Upper lobe of left lung (tissue), 6 donors: ENCODE results near the gene OLFM2. TPM values are rescaled to one million over a fixed set of nuclear protein-coding genes. Genes with fewer than 3 reads are reported as not detected.

ENCODE experiments used
- ATAC-seq, 2 donors: fragments of 200-7000 bp; cut with Tn5 transposase; one replicate each; pipeline ENCODE4 v1.9.1; 2022; ENCODE audit warnings: mild to moderate bottlenecking in 2 of 2, moderate library complexity in 2 of 2; ENCODE audit not compliant: low FRiP score in 2 of 2
- DNase-seq, 2 donors: peaks; one replicate each; pipeline ENCODE4 v3.0.0-alpha.2; 2019 to 2020
- H3K27ac ChIP-seq, 4 donors: fragments of 200-600 bp; sonication (generic); one replicate each; pipeline ENCODE4 v1.5.1; 2016 to 2019
- H3K27me3 ChIP-seq, 4 donors: fragments of 200-600 bp; sonication (generic); one replicate each; pipeline ENCODE4 v1.5.1; 2017 to 2019
- H3K36me3 ChIP-seq, 4 donors: fragments of 200-600 bp; sonication (generic); one replicate each; pipeline ENCODE4 v1.5.1; 2016 to 2019
- H3K4me1 ChIP-seq, 4 donors: fragments of 200-600 bp; sonication (generic); one replicate each; pipeline ENCODE4 v1.5.1; 2018 to 2019
- H3K4me3 ChIP-seq, 4 donors: fragments of 200-600 bp; sonication (generic); one replicate each; pipeline ENCODE4 v1.5.1; 2017 to 2019; ENCODE audit warnings: mild to moderate bottlenecking in 2 of 4, moderate library complexity in 1 of 4
- H3K9me3 ChIP-seq, 4 donors: fragments of 200-600 bp; sonication (generic); one replicate each; pipeline ENCODE4 v1.5.1; 2018 to 2019
- EP300 ChIP-seq, 4 donors: sonication (generic); formaldehyde crosslinking; IDR thresholded peaks; one replicate each; pipeline ENCODE4 v1.5.1; 2017; ENCODE audit warnings: antibody characterized with exemption in 4 of 4, control low read depth in 2 of 4
- POLR2A ChIP-seq, 4 donors: fragments of 450-650 bp; IDR thresholded peaks; one replicate each; pipeline ENCODE4 v1.5.1; 2016 to 2017; ENCODE audit warnings: antibody characterized with exemption in 4 of 4, mild to moderate bottlenecking in 2 of 4
- POLR2AphosphoS5 ChIP-seq, 2 donors: sonication (generic); formaldehyde crosslinking; IDR thresholded peaks; one replicate each; pipeline ENCODE4 v1.5.1; 2017; ENCODE audit warnings: antibody characterized with exemption in 2 of 2
- WGBS, 2 donors: methylation state at CpG; one replicate each; pipeline ENCODE4 v1.1.5; 2017 to 2018; 5-methylcytosine and 5-hydroxymethylcytosine counted together
- small RNA-seq, 4 donors: library from RNA; depleted of rRNA; stranded (forward); fragments of <200 nt; gene quantifications; one replicate each; pipeline ENCODE3, GENCODE V24; 2016
- total RNA-seq, 6 donors: library from RNA; depleted of rRNA in 4 of 6; stranded (reverse); fragments of >200 nt in 4 of 6; gene quantifications; one replicate each; pipeline versions ENCODE4 v1.1.0 to v1.2.1, GENCODE V29; 2016 to 2021
- TF ChIP-seq, protein P1 (sequence below), 6 experiments: fragments of 450-650 bp in 4 of 6; fragments of 200-600 bp in 2 of 6; sonication (generic) in 2 of 6; IDR thresholded peaks; one replicate each; pipeline ENCODE4 v1.5.1; 2016 to 2019; ENCODE audit warnings: antibody characterized with exemption in 6 of 6
- donor health status: DM: no; HTN: no; CAD: no; lungs with moderate emphysema.
- donor health status: DM: no; HTN: yes; CAD: no; lungs with severe emphysema.

The OLFM2 gene
- total RNA-seq, 6 donors from 2014 or later: 0.98 to 11.3 (median 4.7) TPM; not detected in 1

DNA sequence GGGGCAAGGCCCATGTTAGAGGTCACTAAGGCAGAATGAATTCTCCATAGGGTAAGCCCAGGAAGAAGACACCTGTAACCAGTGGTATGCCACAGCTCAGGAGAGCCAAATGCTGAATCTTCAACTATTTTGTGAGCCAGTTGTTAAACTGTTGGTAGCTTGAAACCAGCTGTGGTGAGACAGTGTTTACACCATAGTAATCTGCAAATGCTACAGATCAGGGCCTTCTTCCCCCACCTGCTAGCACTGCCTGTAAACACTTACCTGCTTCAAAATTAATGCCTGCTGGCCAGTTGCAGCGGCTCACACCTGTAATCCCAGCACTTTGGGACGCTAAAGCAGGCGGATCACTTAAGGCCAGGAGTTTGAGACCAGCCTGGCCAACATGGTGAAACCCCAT, 129.5 kb downstream of the OLFM2 start:
- H3K36me3 ChIP-seq: peaks cover 20 to 52% (median 47%) of the 10 kb centered on the region in 4 donors
- no peak overlapping the region for H3K4me3 ChIP-seq
- ATAC-seq (no peak), DNase-seq (no peak)
- no peak for TF ChIP-seq POLR2AphosphoS5 (IDR thresholded peaks at IDR 0.05)
- TF ChIP-seq EP300 (IDR thresholded peaks at IDR 0.05): no peak
- no peak for TF ChIP-seq POLR2A (IDR thresholded peaks at IDR 0.05)
- TF ChIP-seq, protein P1, sequence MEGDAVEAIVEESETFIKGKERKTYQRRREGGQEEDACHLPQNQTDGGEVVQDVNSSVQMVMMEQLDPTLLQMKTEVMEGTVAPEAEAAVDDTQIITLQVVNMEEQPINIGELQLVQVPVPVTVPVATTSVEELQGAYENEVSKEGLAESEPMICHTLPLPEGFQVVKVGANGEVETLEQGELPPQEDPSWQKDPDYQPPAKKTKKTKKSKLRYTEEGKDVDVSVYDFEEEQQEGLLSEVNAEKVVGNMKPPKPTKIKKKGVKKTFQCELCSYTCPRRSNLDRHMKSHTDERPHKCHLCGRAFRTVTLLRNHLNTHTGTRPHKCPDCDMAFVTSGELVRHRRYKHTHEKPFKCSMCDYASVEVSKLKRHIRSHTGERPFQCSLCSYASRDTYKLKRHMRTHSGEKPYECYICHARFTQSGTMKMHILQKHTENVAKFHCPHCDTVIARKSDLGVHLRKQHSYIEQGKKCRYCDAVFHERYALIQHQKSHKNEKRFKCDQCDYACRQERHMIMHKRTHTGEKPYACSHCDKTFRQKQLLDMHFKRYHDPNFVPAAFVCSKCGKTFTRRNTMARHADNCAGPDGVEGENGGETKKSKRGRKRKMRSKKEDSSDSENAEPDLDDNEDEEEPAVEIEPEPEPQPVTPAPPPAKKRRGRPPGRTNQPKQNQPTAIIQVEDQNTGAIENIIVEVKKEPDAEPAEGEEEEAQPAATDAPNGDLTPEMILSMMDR (IDR thresholded peaks at IDR 0.05): no peak
- no peaks in the 10 kb centered on the region for H3K4me1 ChIP-seq
- H3K27ac ChIP-seq: no peak overlapping the region
- no peaks in the 10 kb centered on the region for H3K27me3 ChIP-seq
- no peaks in the 10 kb centered on the region for H3K9me3 ChIP-seq
- whole genome bisulfite sequencing, 2 donors: 89 to 100% methylated on average over 3 of the region's 3 CpGs

Small RNA genes lying within 50 kb of the gene (small RNA-seq; reads per million reads assigned to genes)
- 0 reads per million in 4 donors for gene RF00156

Other genes with a start within 250 kb of the OLFM2 start
- 10 to 100 TPM in 5 of 6 donors, 1 to 10 TPM in 1; 5.6 to 36.7 (median 15.0) TPM for gene ZNF846, start 167.8 kb downstream of the OLFM2 start, total RNA-seq
- gene FBXL12, start 117.4 kb downstream of the OLFM2 start, total RNA-seq: 10 to 100 TPM; 14.8 to 48.2 (median 32.3) TPM
- 100 to 1,000 TPM in 5 of 6 donors, 10 to 100 TPM in 1; 61.8 to 405 (median 255) TPM for gene UBL5, start 108.6 kb downstream of the OLFM2 start, total RNA-seq
- 10 to 100 TPM; 38.8 to 87.5 (median 70.7) TPM for gene PIN1, start 101.2 kb downstream of the OLFM2 start, total RNA-seq
- gene COL5A3, start 74.0 kb upstream of the OLFM2 start, total RNA-seq: 10 to 100 TPM in 3 of 6 donors, 1 to 10 TPM in 3; 1.3 to 31.4 (median 11.2) TPM
- not detected for gene RDH8, start 77.0 kb upstream of the OLFM2 start, total RNA-seq
- 10 to 100 TPM; 28.9 to 95.3 (median 39.0) TPM for gene SHFL, start 149.8 kb upstream of the OLFM2 start, total RNA-seq
- 1 to 10 TPM in 2 of 6 donors, under 1 TPM in 2, not detected in 2; 0.17 to 2.0 (median 1.4) TPM for gene ANGPTL6, start 166.2 kb upstream of the OLFM2 start, total RNA-seq
- 10 to 100 TPM; 18.3 to 46.8 (median 37.8) TPM for gene PPAN, start 169.8 kb upstream of the OLFM2 start, total RNA-seq
- 10 to 100 TPM in 5 of 6 donors, 1 to 10 TPM in 1; 5.4 to 36.7 (median 15.3) TPM for gene P2RY11, start 175.2 kb upstream of the OLFM2 start, total RNA-seq
- 100 to 1,000 TPM; 133 to 246 (median 213) TPM for gene EIF3G, start 183.4 kb upstream of the OLFM2 start, total RNA-seq